GM12878 (cell line): Measurements from ENCODE around the gene GRIK4. TPM values are rescaled to one million over a fixed set of nuclear protein-coding genes. Genes with fewer than 3 reads are reported as not detected.

Experiments used
- ATAC-seq: fragments of 200-7000 bp; cut with Tn5 transposase; 3 replicates; pipeline ENCODE4 v1.9.1; 2020; ENCODE audit warnings: mild to moderate bottlenecking, moderate library complexity
- BruUV-seq: library from RNA; stranded (reverse); fragments of 400-500 nt; replicated peaks from 2 replicates; lab custom pipeline; 2021; lab: Mats Ljungman, UMichigan
- CTCF ChIA-PET: fragments of 300-600 bp; sonication (Branson Sonifier 250); formaldehyde crosslinking; extraction: SDS; loops from one replicate; lab custom pipeline; 2021; ENCODE audit warnings: inconsistent platforms; lab: Yijun Ruan, JAX
- POLR2A ChIA-PET: fragments of 350-600 bp; formaldehyde crosslinking; extraction: SDS; loops from one replicate; lab custom pipeline; 2021; ENCODE audit warnings: inconsistent platforms; lab: Charles Lee
- RAD21 ChIA-PET: fragments of 300-600 bp; sonication (Branson Sonifier 250); formaldehyde crosslinking; loops from one replicate; lab custom pipeline; 2023; ENCODE audit warnings: antibody characterized with exemption; ENCODE audit not compliant: unreplicated experiment; lab: Charles Lee
- SMC1A ChIA-PET: fragments of 300-600 bp; sonication (Branson Sonifier 250); formaldehyde crosslinking; loops from one replicate; lab custom pipeline; 2023; ENCODE audit not compliant: unreplicated experiment, uncharacterized antibody; lab: Charles Lee
- DNase-seq: peaks from one replicate; pipeline ENCODE4 v3.0.0-alpha.2; 2011; ENCODE audit warnings: low read depth, low spot score
- FAIRE-seq: peaks from 3 replicates; lab custom pipeline; 2011; peaks lifted over from hg19 to GRCh38; lab: Jason Lieb, UNC
- H2AFZ ChIP-seq: 2 replicates; pipeline ENCODE4 v1.6.0; 2011; ENCODE audit warnings: low read depth, low read length, control low read depth; ENCODE audit not compliant: control insufficient read depth
- H3K27ac ChIP-seq: 2 replicates; pipeline ENCODE4 v1.5.1; 2011; ENCODE audit warnings: control low read depth; ENCODE audit not compliant: control insufficient read depth, insufficient read depth
- H3K27me3 ChIP-seq, 2 experiments: replicated peaks in 1 of 2; 2 replicates each; pipeline versions ENCODE4 v1.6.0 to v1.6.1; 2011; ENCODE audit warnings: low read length in 1 of 2; ENCODE audit not compliant: control insufficient read depth in 2 of 2, insufficient read depth in 2 of 2
- H3K36me3 ChIP-seq, 2 experiments: 2 replicates each; pipeline ENCODE4 v1.5.1; 2011; ENCODE audit warnings: low read length in 1 of 2; ENCODE audit not compliant: control insufficient read depth in 2 of 2, insufficient read depth in 2 of 2
- H3K4me1 ChIP-seq: 2 replicates; pipeline ENCODE4 v1.6.1; 2011; ENCODE audit warnings: mild to moderate bottlenecking, low read length, moderate library complexity, mixed read lengths; ENCODE audit not compliant: control insufficient read depth, insufficient read depth
- H3K4me2 ChIP-seq: 2 replicates; pipeline ENCODE4 v1.6.0; 2011; ENCODE audit warnings: control low read depth; ENCODE audit not compliant: control insufficient read depth, insufficient read depth
- H3K4me3 ChIP-seq: fragments of 200-600 bp; sonication (generic); 2 replicates; pipeline ENCODE4 v1.5.1; 2016
- H3K79me2 ChIP-seq: 2 replicates; pipeline ENCODE4 v1.6.0; 2011; ENCODE audit warnings: low read length; ENCODE audit not compliant: control insufficient read depth, insufficient read depth
- H3K9ac ChIP-seq: 2 replicates; pipeline ENCODE4 v1.8.0; 2011; ENCODE audit warnings: low read length, control low read depth, mixed read lengths; ENCODE audit not compliant: control insufficient read depth, insufficient read depth
- H3K9me3 ChIP-seq: replicated peaks from 3 replicates; pipeline ENCODE4 v1.5.1; 2011; ENCODE audit warnings: mild to moderate bottlenecking, low read length; ENCODE audit not compliant: control insufficient read depth, insufficient read depth
- H4K20me1 ChIP-seq: 2 replicates; pipeline ENCODE4 v1.6.0; 2011; ENCODE audit not compliant: control insufficient read depth, insufficient read depth
- BMI1 ChIP-seq: fragments of 450-650 bp; IDR thresholded peaks from 2 replicates; pipeline ENCODE4 v1.6.1; 2016; ENCODE audit warnings: mild to moderate bottlenecking, moderate library complexity, borderline replicate concordance
- EGR1 ChIP-seq, 2 experiments: IDR thresholded peaks; 1 replicate in 1 of 2; 2 replicates in 1 of 2; pipeline ENCODE4 v1.6.1; 2011 to 2012; ENCODE audit warnings: low read depth in 2 of 2, low read length in 2 of 2, borderline replicate concordance in 1 of 2, mild to moderate bottlenecking in 1 of 2, moderate library complexity in 1 of 2
- FOXK2 ChIP-seq: fragments of 450-650 bp; IDR thresholded peaks from 2 replicates; pipeline ENCODE4 v1.6.1; 2017; ENCODE audit warnings: mild to moderate bottlenecking, moderate library complexity
- HCFC1 ChIP-seq: fragments of 150-350 bp; IDR thresholded peaks from 2 replicates; pipeline ENCODE4 v1.6.1; 2014; ENCODE audit warnings: low read length
- IRF4 ChIP-seq: IDR thresholded peaks from 2 replicates; pipeline ENCODE4 v1.6.1; 2011; ENCODE audit warnings: low read depth, low read length
- JUND ChIP-seq: IDR thresholded peaks from 2 replicates; pipeline ENCODE4 v1.6.1; 2012; ENCODE audit warnings: low read depth, mild to moderate bottlenecking, low read length, improper control_type of control experiment, moderate library complexity
- KAT2A ChIP-seq: conservative IDR thresholded peaks from 2 replicates; pipeline ENCODE4 v1.6.1; 2011; ENCODE audit warnings: low read depth, low read length; ENCODE audit not compliant: control insufficient read depth
- PAX8 ChIP-seq: fragments of 450-650 bp; IDR thresholded peaks from 2 replicates; pipeline ENCODE4 v1.6.1; 2017; ENCODE audit warnings: mild to moderate bottlenecking, moderate library complexity
- PKNOX1 ChIP-seq: fragments of 450-650 bp; IDR thresholded peaks from 2 replicates; pipeline ENCODE4 v1.6.1; 2016; ENCODE audit warnings: mild to moderate bottlenecking
- SKIL ChIP-seq: fragments of 450-650 bp; IDR thresholded peaks from 2 replicates; pipeline ENCODE4 v1.6.1; 2017; ENCODE audit warnings: mild to moderate bottlenecking, low read depth, inconsistent platforms; ENCODE audit not compliant: poor library complexity, severe bottlenecking
- TAF1 ChIP-seq: IDR thresholded peaks from 2 replicates; pipeline ENCODE4 v1.6.1; 2011; ENCODE audit warnings: mild to moderate bottlenecking, low read depth, low read length, borderline replicate concordance
- ZNF274 ChIP-seq: IDR thresholded peaks from one replicate; pipeline ENCODE4 v1.8.0; 2011; ENCODE audit not compliant: insufficient read length, insufficient read depth
- ZNF384 ChIP-seq: IDR thresholded peaks from 2 replicates; pipeline ENCODE4 v1.6.1; 2012; ENCODE audit warnings: low read depth, mild to moderate bottlenecking, low read length, improper control_type of control experiment, borderline replicate concordance
- ZNF622 ChIP-seq: fragments of 450-650 bp; IDR thresholded peaks from 2 replicates; pipeline ENCODE4 v1.6.1; 2017; ENCODE audit warnings: mild to moderate bottlenecking, inconsistent platforms
- ZSCAN29 ChIP-seq: fragments of 450-650 bp; IDR thresholded peaks from 2 replicates; pipeline ENCODE4 v1.6.1; 2017; ENCODE audit warnings: mild to moderate bottlenecking, moderate library complexity
- WGBS: methylation state at CpG from one replicate; pipeline ENCODE4 v1.1.6; 2016; ENCODE audit warnings: low lambda C conversion rate; ENCODE audit not compliant: insufficient replicate concordance, insufficient coverage; ENCODE audit errors: missing lambda C conversion rate; 5-methylcytosine and 5-hydroxymethylcytosine counted together
- in situ Hi-C: fragments of 300-500 bp; cut with MboI; formaldehyde crosslinking; loops from 9 replicates; pipeline ENCODE4 v1.14.3; 2018; ENCODE audit warnings: mixed read lengths
- intact Hi-C: fragments of 100-400 bp; cut with micrococcal nuclease; formaldehyde crosslinking; loops from one replicate; pipeline ENCODE4 v1.14.2; 2022; ENCODE audit not compliant: unreplicated experiment
- polyA plus RNA-seq, 11 experiments: library from polyadenylated mRNA; depleted of rRNA in 4 of 11; unstranded in 6 of 11; stranded (reverse) in 5 of 11; fragments of >200 nt; fragmentation: Nextera tagmentation in 4 of 11; fragmentation: Illumina TruSeq in 1 of 11; extraction: Ambion mirVana in 4 of 11; extraction: Trizol in 1 of 11; gene quantifications; 1 replicate in 1 of 11; 2 replicates in 10 of 11; pipeline versions ENCODE4 v1.2.1 to v1.2.3, GENCODE V29; 2011 to 2016; ENCODE audit warnings: inconsistent platforms in 2 of 11, missing spikeins in 2 of 11, low read depth in 1 of 11
- total RNA-seq, 4 experiments: library from RNA; depleted of rRNA in 3 of 4; stranded (reverse); fragments of >200 nt in 3 of 4; fragmentation: Illumina TruSeq in 1 of 4; extraction: Trizol in 1 of 4; gene quantifications; 2 replicates each; pipeline versions ENCODE4 v1.2.1 to v1.2.3, GENCODE V29; 2013 to 2021
- TF ChIP-seq, protein P1 (sequence below): IDR thresholded peaks from 2 replicates; pipeline ENCODE4 v1.6.1; 2011; ENCODE audit warnings: mild to moderate bottlenecking, low read depth, low read length, moderate library complexity; ENCODE audit not compliant: insufficient replicate concordance

GRIK4 gene
- total and polyA plus RNA-seq, 10 of the 15 experiments (the other 5 are each of a cell fraction or from before 2014, with no cell fraction given) = 0.33 to 3.6 (median 0.72) TPM

DNA sequence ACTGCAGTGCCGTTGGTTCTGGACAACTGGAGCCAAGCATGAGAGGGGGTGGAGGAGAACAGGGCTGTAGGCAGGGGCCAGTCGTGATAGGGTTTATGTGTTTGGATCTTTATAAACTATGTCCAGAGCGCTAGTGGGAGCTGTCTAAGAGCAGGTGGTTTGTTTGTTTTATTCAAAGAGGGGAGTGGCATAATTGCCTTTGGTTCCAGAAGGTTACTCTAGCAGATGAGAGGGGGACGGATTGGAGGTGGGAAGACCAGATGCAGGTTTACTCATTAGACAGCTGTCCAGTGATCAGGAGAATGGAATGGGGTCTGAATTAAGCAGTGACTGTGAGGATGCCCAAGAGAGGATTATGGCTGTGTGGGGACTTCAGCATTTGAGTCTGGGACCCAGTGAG is 403.1 kb downstream of the GRIK4 start:
- DNase-seq = no peak
- Histone ChIP-seq H3K79me2 (no peaks in the 10 kb centered on the region), H3K4me1 (peaks cover 10% of the 10 kb centered on the region), H3K9me3 (no peaks in the 10 kb centered on the region), H3K4me2 (no peak overlapping the region), H4K20me1 (no peaks in the 10 kb centered on the region)
- ChIA-PET SMC1A (interaction anchor here (1.3 to 4.0 kb wide), 3 partner anchors 12 to 18 kb away, joined by 4 to 40 read pairs (median 6); no protein-coding TSS in a partner anchor), CTCF (interaction anchor here (2.8 to 13.2 kb wide), 2 partner anchors 13 to 37 kb away, joined by 24 to 179 read pairs; no protein-coding TSS in a partner anchor)
- WGBS = 10% methylated on average over 4 of the region's 4 CpGs
- TF ChIP-seq ZNF274 (no peak), PKNOX1 (no peak), TAF1 (no peak), ZNF384 (no peak), KAT2A (no peak), HCFC1 (no peak), ZNF622 (no peak), EGR1 (IDR thresholded peaks at IDR 0.05; ENCODE audit: borderline replicate concordance in 1 of 2, low read depth in 2 of 2, low read length in 2 of 2) (no peak), BMI1 (no peak), JUND (no peak), ZSCAN29 (no peak), PAX8 (no peak), SKIL (no peak), FOXK2 (no peak), IRF4 (no peak)
- TF ChIP-seq, protein P1, sequence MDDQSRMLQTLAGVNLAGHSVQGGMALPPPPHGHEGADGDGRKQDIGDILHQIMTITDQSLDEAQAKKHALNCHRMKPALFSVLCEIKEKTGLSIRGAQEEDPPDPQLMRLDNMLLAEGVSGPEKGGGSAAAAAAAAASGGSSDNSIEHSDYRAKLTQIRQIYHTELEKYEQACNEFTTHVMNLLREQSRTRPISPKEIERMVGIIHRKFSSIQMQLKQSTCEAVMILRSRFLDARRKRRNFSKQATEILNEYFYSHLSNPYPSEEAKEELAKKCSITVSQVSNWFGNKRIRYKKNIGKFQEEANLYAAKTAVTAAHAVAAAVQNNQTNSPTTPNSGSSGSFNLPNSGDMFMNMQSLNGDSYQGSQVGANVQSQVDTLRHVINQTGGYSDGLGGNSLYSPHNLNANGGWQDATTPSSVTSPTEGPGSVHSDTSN = no peak
- TF ChIP-seq, all 136 proteins: peak for 0
- in situ Hi-C loops (no loop called here), intact Hi-C loops (no loop called here)
- Histone ChIP-seq H3K36me3 (no peaks in the 10 kb centered on the region), H3K27me3 (no peaks in the 10 kb centered on the region), H3K4me3 (no peak overlapping the region), H3K27ac (no peak overlapping the region), H3K9ac (no peak overlapping the region), H2AFZ (no peak overlapping the region)
- ATAC-seq (no peak), FAIRE-seq (no peak)
- ChIA-PET POLR2A (no interaction called here), RAD21 (interaction anchor here (3.6 kb wide), 1 partner anchor 15 kb away, joined by 27 read pairs; no protein-coding TSS in a partner anchor)
- BruUV-seq = no TSS peak
